ENCODE data around the gene C1QTNF7.

- no peak for TF ChIP-seq SMAD3 (CRISPR knock-in tag; IDR thresholded peaks at IDR 0.05; ENCODE audit: borderline replicate concordance)
- no peak for TF ChIP-seq CTCF (IDR thresholded peaks at IDR 0.05)
- no peak for TF ChIP-seq ZNF232 (CRISPR knock-in tag; IDR thresholded peaks at IDR 0.05)
- TF ChIP-seq ZBTB43 (CRISPR knock-in tag; IDR thresholded peaks at IDR 0.05) = no peak
- no peak for TF ChIP-seq ZBTB21 (CRISPR knock-in tag; IDR thresholded peaks at IDR 0.05; ENCODE audit: borderline replicate concordance)
- TF ChIP-seq NR1H2 (CRISPR knock-in tag; IDR thresholded peaks at IDR 0.05) = no peak
- no peak for TF ChIP-seq USF2 (CRISPR knock-in tag; IDR thresholded peaks at IDR 0.05)
- TF ChIP-seq ZNF671 (CRISPR knock-in tag; IDR thresholded peaks at IDR 0.05) = no peak
- TF ChIP-seq ZNF281 (CRISPR knock-in tag; IDR thresholded peaks at IDR 0.05) = no peak
These were observed 17.2 kb downstream of the C1QTNF7 start for GRCh38 chr4:15444879-15445547.

All from WTC11 (cell line).